WTC11 (cell line): ENCODE measurements around the gene EIF4H. TPM values are rescaled to one million over a fixed set of nuclear protein-coding genes. Genes with fewer than 3 reads are reported as not detected.

Source experiments
- ATAC-seq: fragments of 200-7000 bp; cut with Tn5 transposase; 2 replicates; pipeline ENCODE4 v1.10.0; 2021; ENCODE audit warnings: mild to moderate bottlenecking, moderate library complexity
- CTCF ChIA-PET: fragments of 300-600 bp; sonication (Branson Sonifier 250); formaldehyde crosslinking; loops from one replicate; lab custom pipeline; 2021; ENCODE audit warnings: antibody characterized with exemption; lab: Charles Lee
- POLR2A ChIA-PET: fragments of 350-600 bp; sonication (Branson Sonifier 250); formaldehyde crosslinking; loops from one replicate; lab custom pipeline; 2021; ENCODE audit warnings: antibody characterized with exemption; lab: Charles Lee
- DNase-seq: peaks from one replicate; pipeline ENCODE4 v3.0.0; 2021; ENCODE audit warnings: low spot score
- H3K27ac Mint-ChIP-seq: 2 replicates; pipeline ENCODE4 v1.8.0; 2021; ENCODE audit warnings: mixed read lengths
- H3K27me3 Mint-ChIP-seq: 2 replicates; pipeline ENCODE4 v1.8.0; 2021; ENCODE audit warnings: low read depth, mild to moderate bottlenecking, moderate library complexity, mixed read lengths
- H3K36me3 Mint-ChIP-seq: 2 replicates; pipeline ENCODE4 v1.8.0; 2021; ENCODE audit warnings: mixed read lengths
- H3K4me1 Mint-ChIP-seq: 2 replicates; pipeline ENCODE4 v1.8.0; 2022; ENCODE audit warnings: mixed read lengths
- H3K4me3 Mint-ChIP-seq: 2 replicates; pipeline ENCODE4 v1.8.0; 2021; ENCODE audit warnings: mild to moderate bottlenecking, moderate library complexity, mixed read lengths
- H3K9me3 Mint-ChIP-seq: 2 replicates; pipeline ENCODE4 v1.8.0; 2021; ENCODE audit warnings: mixed read lengths
- CBFB ChIP-seq: sonication (generic); formaldehyde crosslinking; IDR thresholded peaks from 2 replicates; pipeline ENCODE4 v1.8.1; 2022; ENCODE audit warnings: mild to moderate bottlenecking, low read depth, missing genetic modification reagents
- CTCF ChIP-seq: fragments of 200-600 bp; IDR thresholded peaks from 2 replicates; pipeline ENCODE4 v1.8.0; 2022; ENCODE audit warnings: antibody characterized with exemption
- FOXP4 ChIP-seq: sonication (generic); formaldehyde crosslinking; IDR thresholded peaks from 2 replicates; pipeline ENCODE4 v1.8.0; 2022; ENCODE audit warnings: mild to moderate bottlenecking, missing genetic modification reagents
- GTF2I ChIP-seq: fragments of 250-450 bp; sonication (Bioruptor Pico); conservative IDR thresholded peaks from 2 replicates; pipeline ENCODE4 v1.4.0; 2021; ENCODE audit warnings: mild to moderate bottlenecking
- MLX ChIP-seq: sonication (generic); formaldehyde crosslinking; IDR thresholded peaks from 2 replicates; pipeline ENCODE4 v1.8.1; 2023; ENCODE audit warnings: mild to moderate bottlenecking, missing genetic modification reagents, moderate library complexity
- MYBL2 ChIP-seq: sonication (generic); formaldehyde crosslinking; IDR thresholded peaks from 2 replicates; pipeline ENCODE4 v1.8.1; 2023; ENCODE audit warnings: mild to moderate bottlenecking, moderate library complexity, missing genetic modification reagents
- NR1H2 ChIP-seq: sonication (generic); formaldehyde crosslinking; IDR thresholded peaks from 2 replicates; pipeline ENCODE4 v1.9.0; 2021; ENCODE audit warnings: mild to moderate bottlenecking, moderate library complexity, missing genetic modification reagents
- NR2C2 ChIP-seq: sonication (generic); formaldehyde crosslinking; IDR thresholded peaks from 2 replicates; pipeline ENCODE4 v1.8.0; 2022; ENCODE audit warnings: mild to moderate bottlenecking, missing genetic modification reagents
- SMAD4 ChIP-seq: sonication (generic); formaldehyde crosslinking; IDR thresholded peaks from 2 replicates; pipeline ENCODE4 v1.8.0; 2022; ENCODE audit warnings: mild to moderate bottlenecking, missing genetic modification reagents
- STAT6 ChIP-seq: sonication (generic); formaldehyde crosslinking; conservative IDR thresholded peaks from 2 replicates; pipeline ENCODE4 v1.8.1; 2023; ENCODE audit warnings: mild to moderate bottlenecking, low read depth, missing genetic modification reagents, moderate library complexity
- TP53 ChIP-seq: sonication (generic); formaldehyde crosslinking; IDR thresholded peaks from 2 replicates; pipeline ENCODE4 v1.8.1; 2023; ENCODE audit warnings: mild to moderate bottlenecking, missing genetic modification reagents
- ZBTB21 ChIP-seq: sonication (generic); formaldehyde crosslinking; IDR thresholded peaks from 2 replicates; pipeline ENCODE4 v1.8.1; 2023; ENCODE audit warnings: mild to moderate bottlenecking, missing genetic modification reagents, borderline replicate concordance
- ZMAT4 ChIP-seq: fragments of 250-450 bp; sonication (Bioruptor Pico); IDR thresholded peaks from 2 replicates; pipeline ENCODE4 v1.9.0; 2021; ENCODE audit warnings: mild to moderate bottlenecking
- ZNF219 ChIP-seq: sonication (generic); formaldehyde crosslinking; IDR thresholded peaks from 2 replicates; pipeline ENCODE4 v1.8.0; 2023; ENCODE audit warnings: missing genetic modification reagents, mild to moderate bottlenecking, borderline replicate concordance
- ZNF512 ChIP-seq: sonication (generic); formaldehyde crosslinking; IDR thresholded peaks from 2 replicates; pipeline ENCODE4 v1.8.1; 2022; ENCODE audit warnings: missing genetic modification reagents, borderline replicate concordance
- ZSCAN18 ChIP-seq: fragments of 250-450 bp; sonication (Bioruptor Pico); IDR thresholded peaks from 2 replicates; pipeline ENCODE4 v2.1.2; 2022; ENCODE audit warnings: mild to moderate bottlenecking, moderate library complexity
- total RNA-seq: library from RNA; stranded (reverse); gene quantifications from 3 replicates; pipeline ENCODE4 v1.2.3, GENCODE V29; 2021

EIF4H gene
- total RNA-seq, 1 experiment from 2014 or later: 355 TPM

- TF ChIP-seq NR2C2 (no peak), ZSCAN18 (CRISPR knock-in tag) (no peak), SMAD4 (CRISPR knock-in tag) (no peak), ZBTB21 (CRISPR knock-in tag) (no peak), MYBL2 (CRISPR knock-in tag) (no peak), FOXP4 (CRISPR knock-in tag) (no peak), ZNF219 (CRISPR knock-in tag) (no peak), STAT6 (CRISPR knock-in tag) (no peak), CBFB (CRISPR knock-in tag) (no peak)
- no peaks in the 10 kb centered on the region for H3K27me3 Mint-ChIP-seq
- H3K4me3 Mint-ChIP-seq: no peak overlapping the region
- no peaks in the 10 kb centered on the region for H3K36me3 Mint-ChIP-seq
- peaks cover under 1% of the 10 kb centered on the region; the same call in 1 of the 2 replicates for H3K9me3 Mint-ChIP-seq
- ATAC-seq: no peak
- CTCF ChIA-PET: interaction anchor here (0.9 kb wide), 1 partner anchor 12 kb away, joined by 3 read pairs; no protein-coding TSS in a partner anchor
- POLR2A ChIA-PET: interaction anchor here (0.6 to 1.0 kb wide), 2 partner anchors 15 to 22 kb away, joined by 3 to 4 read pairs; no protein-coding TSS in a partner anchor
- H3K27ac Mint-ChIP-seq: no peak overlapping the region
- H3K4me1 Mint-ChIP-seq: no peaks in the 10 kb centered on the region
- no peak for DNase-seq
These were observed 20.4 kb upstream of the EIF4H start for GRCh38 chr7:74153736-74154135.

GRCh38 chr7:74155810-74156395, 18.3 kb upstream of the EIF4H start:
- Mint-ChIP-seq H3K27ac (peak overlapping the region; percentile 49; the same call in 1 of the 2 replicates), H3K36me3 (no peaks in the 10 kb centered on the region), H3K9me3 (no peaks in the 10 kb centered on the region), H3K4me1 (no peaks in the 10 kb centered on the region; the same call in 1 of the 2 replicates), H3K4me3 (no peak overlapping the region), H3K27me3 (no peaks in the 10 kb centered on the region)
- no peak for TF ChIP-seq GTF2I (CRISPR knock-in tag)
- TF ChIP-seq NR1H2: no peak
- TF ChIP-seq TP53: no peak
- no peak for TF ChIP-seq MLX
- TF ChIP-seq ZMAT4 (CRISPR knock-in tag): no peak
- no peak for TF ChIP-seq CTCF
- TF ChIP-seq ZNF512: no peak
- no peak for ATAC-seq
- CTCF ChIA-PET: interaction anchor here (0.6 to 1.8 kb wide), 4 partner anchors 9 to 94 kb away, joined by 3 to 5 read pairs (median 4); no protein-coding TSS in a partner anchor
- POLR2A ChIA-PET: no interaction called here
- no peak for DNase-seq
